ENCODE data around the gene KCNAB1. TPM values are rescaled to one million over a fixed set of nuclear protein-coding genes. Genes with fewer than 3 reads are reported as not detected.

The KCNAB1 gene
- total RNA-seq, 1 experiment from 2014 or later = not detected

DNA sequence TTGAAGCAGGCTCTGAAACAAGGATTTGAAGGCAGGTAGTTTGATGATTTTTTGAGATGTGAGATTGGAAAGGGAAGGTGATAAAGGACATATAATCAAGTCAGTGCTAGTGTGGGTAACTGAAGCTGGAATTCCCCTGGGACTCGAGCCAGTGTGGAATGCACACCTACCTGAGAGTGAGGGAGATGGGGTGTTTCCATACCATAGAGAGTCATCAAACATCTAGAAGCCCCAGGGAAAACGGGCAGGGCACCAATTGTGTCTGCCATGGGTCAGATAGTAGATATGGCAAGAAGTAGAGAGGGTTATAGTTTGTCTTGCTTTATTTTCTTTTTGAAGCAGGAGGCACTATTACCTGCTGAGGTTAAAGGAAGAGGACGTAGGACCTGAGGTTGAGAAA is 314.5 kb downstream of the KCNAB1 start:
- Histone ChIP-seq H3K9me3 (ENCODE audit: low read depth, low read length, poor library complexity, severe bottlenecking) (no peaks in the 10 kb centered on the region), H3K27me3 (replicated peaks; ENCODE audit: insufficient read depth, low read depth, low read length, poor library complexity) (peaks cover 4% of the 10 kb centered on the region), H3K4me3 (ENCODE audit: low read depth, low read length, poor library complexity, severe bottlenecking) (no peak overlapping the region), H3K36me3 (ENCODE audit: insufficient read depth, low read length, poor library complexity, severe bottlenecking) (no peaks in the 10 kb centered on the region), H3K4me1 (ENCODE audit: insufficient read depth, low read length, poor library complexity, severe bottlenecking) (no peaks in the 10 kb centered on the region), H3K27ac (ENCODE audit: low read depth, low read length, poor library complexity, severe bottlenecking) (no peak overlapping the region)
- no peak for DNase-seq (ENCODE audit: low spot score)
- ChIA-PET POLR2A (ENCODE audit: low non-redundant PET) (no interaction called here), CTCF (no interaction called here)
- TF ChIP-seq CTCF (conservative IDR thresholded peaks at IDR 0.05; ENCODE audit: low read depth, low read length) (no peak), EZH2 (IDR thresholded peaks at IDR 0.05; ENCODE audit: borderline replicate concordance, low read depth, low read length, poor library complexity, severe bottlenecking) (no peak)
- no TSS peak for BruUV-seq (replicated peaks)
- intact Hi-C loops (cut with micrococcal nuclease; ENCODE audit: unreplicated experiment) = no loop called here

DNA sequence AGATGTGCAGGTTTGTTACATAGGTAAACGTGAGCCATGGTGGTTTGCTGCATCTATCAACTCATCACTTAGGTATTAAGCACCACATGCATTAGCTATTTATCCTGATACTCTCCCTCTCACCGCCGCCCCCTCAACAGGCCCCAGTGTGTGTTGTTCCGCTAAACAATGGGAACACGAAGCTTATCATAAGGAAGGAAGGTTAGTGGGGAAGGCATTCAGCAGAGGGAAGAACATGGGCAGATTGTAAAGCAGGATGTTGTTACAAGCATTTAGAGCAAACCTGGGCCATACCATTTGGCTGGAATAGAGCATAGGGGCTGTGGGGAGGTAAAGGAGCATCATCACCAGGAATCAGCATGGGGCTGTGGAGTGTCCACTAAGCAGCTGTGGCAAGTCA is 322.7 kb downstream of the KCNAB1 start:
- H3K4me1 ChIP-seq (ENCODE audit: insufficient read depth, low read length, poor library complexity, severe bottlenecking) = no peaks in the 10 kb centered on the region
- no peak overlapping the region for H3K27ac ChIP-seq (ENCODE audit: low read depth, low read length, poor library complexity, severe bottlenecking)
- TF ChIP-seq EZH2 (IDR thresholded peaks at IDR 0.05; ENCODE audit: borderline replicate concordance, low read depth, low read length, poor library complexity, severe bottlenecking) (no peak), CTCF (conservative IDR thresholded peaks at IDR 0.05; ENCODE audit: low read depth, low read length) (no peak)
- H3K27me3 ChIP-seq (replicated peaks; ENCODE audit: insufficient read depth, low read depth, low read length, poor library complexity) = no peaks in the 10 kb centered on the region
- no peaks in the 10 kb centered on the region for H3K9me3 ChIP-seq (ENCODE audit: low read depth, low read length, poor library complexity, severe bottlenecking)
- ChIA-PET CTCF (no interaction called here), POLR2A (ENCODE audit: low non-redundant PET) (interaction anchor here (0.5 kb wide), 1 partner anchor 274 kb away, joined by 4 read pairs; no protein-coding TSS in a partner anchor)
- intact Hi-C loops (cut with micrococcal nuclease; ENCODE audit: unreplicated experiment) = no loop called here
- H3K4me3 ChIP-seq (ENCODE audit: low read depth, low read length, poor library complexity, severe bottlenecking) = no peak overlapping the region
- BruUV-seq (replicated peaks) = no TSS peak
- H3K36me3 ChIP-seq (ENCODE audit: insufficient read depth, low read length, poor library complexity, severe bottlenecking) = no peaks in the 10 kb centered on the region
- no peak for DNase-seq (ENCODE audit: low spot score)

DNA sequence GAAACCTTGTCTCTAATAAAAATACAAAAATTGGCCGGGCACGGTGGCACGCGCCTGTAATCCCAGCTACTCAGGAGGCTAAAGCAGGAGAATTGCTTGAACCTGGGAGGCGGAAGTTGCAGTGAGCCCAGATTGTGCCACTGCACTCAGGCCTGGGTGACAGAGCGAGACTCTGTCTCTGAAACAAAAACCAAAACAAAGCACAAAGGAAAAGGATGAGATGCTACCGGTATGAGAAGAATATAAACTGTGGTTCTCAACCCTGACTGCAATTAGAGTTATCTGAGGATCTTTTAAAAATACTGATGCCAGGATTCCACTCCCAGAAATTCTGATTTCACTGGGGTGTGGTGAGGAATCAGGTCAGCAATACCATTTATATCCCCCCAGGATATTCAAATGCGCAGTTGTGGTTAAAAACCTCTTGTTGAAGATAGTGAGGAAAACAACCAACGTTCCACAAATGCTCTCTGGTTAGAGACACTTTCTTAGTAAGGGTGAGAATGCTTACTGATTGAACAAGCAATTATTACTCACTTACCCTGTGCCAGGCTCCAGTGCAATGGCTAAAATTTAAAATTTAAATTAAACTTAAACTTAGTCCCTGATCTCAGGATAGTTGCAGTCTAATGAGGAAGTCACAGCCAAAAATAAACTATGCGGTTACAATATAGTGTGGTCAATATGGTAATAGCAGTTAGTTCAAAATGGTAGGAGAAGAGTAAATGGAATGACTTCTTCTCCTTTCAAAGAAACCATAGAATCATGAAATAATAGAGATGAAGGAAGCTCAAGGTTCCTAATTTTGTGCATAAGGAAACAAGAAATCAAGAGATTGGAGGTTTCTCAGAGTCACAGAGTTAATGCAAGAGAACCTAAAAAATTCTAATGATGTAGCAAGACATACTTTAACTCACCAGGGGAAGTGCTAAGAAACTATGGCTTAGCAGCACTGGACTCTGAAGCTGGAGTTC is 325.0 kb downstream of the KCNAB1 start:
- DNase-seq (ENCODE audit: low spot score) = no peak
- CTCF ChIA-PET = interaction anchor here (1.8 kb wide), 1 partner anchor 271 kb away, joined by 4 read pairs; no protein-coding TSS in a partner anchor
- Histone ChIP-seq H3K4me1 (ENCODE audit: insufficient read depth, low read length, poor library complexity, severe bottlenecking) (no peaks in the 10 kb centered on the region), H3K36me3 (ENCODE audit: insufficient read depth, low read length, poor library complexity, severe bottlenecking) (no peaks in the 10 kb centered on the region), H3K27ac (ENCODE audit: low read depth, low read length, poor library complexity, severe bottlenecking) (no peak overlapping the region), H3K27me3 (replicated peaks; ENCODE audit: insufficient read depth, low read depth, low read length, poor library complexity) (no peaks in the 10 kb centered on the region), H3K4me3 (ENCODE audit: low read depth, low read length, poor library complexity, severe bottlenecking) (no peak overlapping the region), H3K9me3 (ENCODE audit: low read depth, low read length, poor library complexity, severe bottlenecking) (no peaks in the 10 kb centered on the region)
- no peak for TF ChIP-seq EZH2 (IDR thresholded peaks at IDR 0.05; ENCODE audit: borderline replicate concordance, low read depth, low read length, poor library complexity, severe bottlenecking)
- TF ChIP-seq CTCF (conservative IDR thresholded peaks at IDR 0.05; ENCODE audit: low read depth, low read length) = no peak
- BruUV-seq (replicated peaks) = no TSS peak
- POLR2A ChIA-PET (ENCODE audit: low non-redundant PET) = no interaction called here
- intact Hi-C loops (cut with micrococcal nuclease; ENCODE audit: unreplicated experiment) = loop anchor here (2.0 kb wide), 1 partner anchor 691 kb away; no protein-coding TSS in a partner anchor
